Omental fat pad (tissue), 4 donors: ENCODE measurements around the gene COL8A1. TPM values are rescaled to one million over a fixed set of nuclear protein-coding genes. Genes with fewer than 3 reads are reported as not detected.

Experiments used
- ATAC-seq: fragments of 150-250 bp; one replicate; pipeline ENCODE4 v1.9.1; 2016; ENCODE audit warnings: mild to moderate bottlenecking, moderate library complexity; ENCODE audit not compliant: low FRiP score
- DNase-seq: peaks from one replicate; pipeline ENCODE4 v3.0.0-alpha.2; 2019; ENCODE audit warnings: low spot score
- total RNA-seq, 4 donors: library from RNA; depleted of rRNA; stranded (reverse); fragments of >200 nt; gene quantifications; one replicate each; pipeline ENCODE4 v1.1.0, GENCODE V29; 2016
- TF ChIP-seq, protein P1 (sequence below), 3 donors: fragments of 450-650 bp; IDR thresholded peaks; one replicate each; pipeline ENCODE4 v1.5.1; 2016 to 2017; ENCODE audit warnings: antibody characterized with exemption in 3 of 3, mild to moderate bottlenecking in 3 of 3, moderate library complexity in 2 of 3

Gene COL8A1
- total RNA-seq, 4 donors from 2014 or later = 16.7 to 303 (median 151) TPM

DNA sequence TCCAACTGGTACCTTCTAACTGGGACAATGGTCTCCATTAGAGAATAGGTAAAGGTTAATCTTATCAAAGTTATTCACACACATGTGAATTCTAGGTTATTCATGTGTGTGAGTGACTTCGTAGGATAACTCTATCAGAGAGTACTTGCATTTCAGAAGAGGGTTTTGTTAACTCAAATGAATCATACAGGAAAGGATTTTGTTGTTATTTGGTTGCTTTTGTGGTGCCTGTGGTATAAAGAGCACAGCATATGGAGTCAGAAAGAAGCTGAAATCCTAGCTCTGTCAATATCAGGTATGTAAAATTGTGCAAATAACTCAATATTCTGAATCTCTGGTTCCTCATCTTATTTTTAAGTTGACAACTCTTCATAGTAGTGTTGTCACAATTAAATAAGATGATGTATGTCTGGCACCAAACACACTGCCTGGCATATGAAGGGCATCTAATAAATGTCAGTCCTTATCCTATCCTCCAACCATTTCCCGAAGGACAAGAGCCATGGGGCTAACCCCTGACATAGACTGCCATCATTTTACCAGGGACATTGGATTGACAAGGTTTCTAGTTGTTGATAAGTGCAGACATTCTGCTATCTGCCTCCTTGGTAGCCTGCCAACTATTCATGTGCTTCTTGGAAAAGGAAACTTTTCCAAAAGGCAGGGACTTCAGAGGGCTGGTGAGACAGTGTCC lies 130.6 kb downstream of the COL8A1 start:
- ATAC-seq (no peak), DNase-seq (no peak)
- TF ChIP-seq, protein P1, sequence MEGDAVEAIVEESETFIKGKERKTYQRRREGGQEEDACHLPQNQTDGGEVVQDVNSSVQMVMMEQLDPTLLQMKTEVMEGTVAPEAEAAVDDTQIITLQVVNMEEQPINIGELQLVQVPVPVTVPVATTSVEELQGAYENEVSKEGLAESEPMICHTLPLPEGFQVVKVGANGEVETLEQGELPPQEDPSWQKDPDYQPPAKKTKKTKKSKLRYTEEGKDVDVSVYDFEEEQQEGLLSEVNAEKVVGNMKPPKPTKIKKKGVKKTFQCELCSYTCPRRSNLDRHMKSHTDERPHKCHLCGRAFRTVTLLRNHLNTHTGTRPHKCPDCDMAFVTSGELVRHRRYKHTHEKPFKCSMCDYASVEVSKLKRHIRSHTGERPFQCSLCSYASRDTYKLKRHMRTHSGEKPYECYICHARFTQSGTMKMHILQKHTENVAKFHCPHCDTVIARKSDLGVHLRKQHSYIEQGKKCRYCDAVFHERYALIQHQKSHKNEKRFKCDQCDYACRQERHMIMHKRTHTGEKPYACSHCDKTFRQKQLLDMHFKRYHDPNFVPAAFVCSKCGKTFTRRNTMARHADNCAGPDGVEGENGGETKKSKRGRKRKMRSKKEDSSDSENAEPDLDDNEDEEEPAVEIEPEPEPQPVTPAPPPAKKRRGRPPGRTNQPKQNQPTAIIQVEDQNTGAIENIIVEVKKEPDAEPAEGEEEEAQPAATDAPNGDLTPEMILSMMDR (IDR thresholded peaks at IDR 0.05) = no peak

DNA sequence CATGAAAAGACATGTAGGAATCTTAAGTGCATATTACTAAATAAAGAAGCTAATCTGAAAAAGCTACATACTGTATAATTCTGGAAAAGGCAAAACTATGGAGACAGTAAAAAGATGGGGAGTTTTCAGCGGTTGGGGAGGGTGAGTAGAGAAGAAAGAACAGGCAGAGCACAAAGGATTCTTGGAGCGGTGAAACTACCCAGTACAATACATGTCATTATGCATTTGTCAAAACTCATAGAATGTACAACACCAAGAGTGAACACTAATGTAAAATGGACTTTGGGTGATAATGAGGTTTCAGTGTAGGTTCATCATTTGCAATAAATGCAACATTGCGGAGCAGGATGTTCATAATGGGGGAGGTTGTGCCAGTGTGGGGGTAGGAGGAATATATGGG lies 133.8 kb downstream of the COL8A1 start:
- DNase-seq (no peak), ATAC-seq (no peak)
- TF ChIP-seq, protein P1 (IDR thresholded peaks at IDR 0.05) = no peak

DNA sequence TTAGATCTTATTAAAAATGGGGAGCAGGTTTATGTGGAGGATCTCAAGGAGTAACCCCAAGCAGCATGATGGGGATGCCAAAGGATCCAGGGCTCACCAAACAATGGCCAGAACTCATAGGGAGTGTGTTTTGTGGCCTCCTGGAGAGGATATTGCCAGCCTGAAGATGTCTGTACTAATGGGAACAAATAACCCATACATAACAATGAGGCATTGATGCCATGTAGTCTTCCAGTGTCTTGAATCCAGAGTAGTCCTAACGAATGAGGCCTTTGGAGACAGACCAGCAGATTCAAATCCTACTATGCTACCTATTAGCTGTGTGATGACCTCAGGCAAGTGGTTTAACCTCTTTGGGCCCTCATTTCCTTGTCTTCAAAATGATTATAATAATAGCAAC lies 134.3 kb downstream of the COL8A1 start:
- DNase-seq = no peak
- TF ChIP-seq, protein P1 (IDR thresholded peaks at IDR 0.05) = no peak
- no peak for ATAC-seq

DNA sequence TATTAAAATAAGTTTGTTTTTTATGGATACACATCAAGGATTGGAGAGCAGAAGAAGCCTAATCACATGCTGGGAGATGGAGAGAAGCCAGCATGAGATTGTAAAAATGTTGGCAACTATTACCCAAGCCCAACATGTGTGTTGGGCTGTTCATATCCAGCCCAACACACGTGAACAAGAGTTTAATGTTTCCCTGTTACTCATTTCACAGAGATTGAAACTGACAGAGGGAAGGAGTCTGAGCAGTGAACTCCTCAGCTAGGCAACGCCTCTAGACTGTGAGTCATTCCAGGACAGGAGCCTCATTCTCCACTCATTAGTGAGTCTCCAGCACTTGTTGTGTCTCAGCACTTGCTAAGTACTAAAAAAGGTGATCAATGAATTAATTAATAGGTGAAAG lies 136.1 kb downstream of the COL8A1 start:
- ATAC-seq (peak; percentile 59), DNase-seq (no peak)
- TF ChIP-seq, protein P1 (IDR thresholded peaks at IDR 0.05) = no peak

DNA sequence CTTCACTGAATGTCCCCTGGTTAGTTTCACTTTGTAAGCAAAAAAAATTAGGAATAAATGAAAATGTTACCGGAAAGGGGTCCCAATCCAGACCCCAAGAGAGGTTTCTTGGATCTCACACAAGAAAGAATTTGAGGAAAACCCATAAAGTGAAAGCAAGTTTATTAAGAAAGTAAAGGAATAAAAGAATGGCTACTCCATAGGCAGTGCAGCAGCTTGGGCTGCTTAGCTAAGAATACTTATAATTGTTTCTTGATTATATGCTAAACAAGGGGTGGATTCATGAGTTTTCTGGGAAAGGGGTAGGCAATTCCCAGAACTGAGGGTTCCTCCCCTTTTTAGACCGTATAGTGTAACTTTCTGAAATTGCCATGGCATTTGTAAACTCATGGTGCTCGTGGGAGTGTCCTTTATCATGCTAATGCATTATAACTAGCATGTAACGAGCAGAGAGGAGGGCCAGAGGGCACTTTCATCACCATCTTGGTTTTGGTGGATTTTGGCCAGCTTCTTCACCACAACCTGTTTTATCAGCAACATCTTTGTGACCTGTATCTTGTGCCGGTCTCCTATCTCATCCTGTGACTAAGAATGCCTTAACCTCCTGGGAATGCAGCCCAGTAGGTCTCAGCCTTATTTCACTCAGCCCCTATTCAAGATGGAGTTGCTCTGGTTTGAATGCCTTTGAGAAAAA lies 138.3 kb downstream of the COL8A1 start:
- no peak for DNase-seq
- ATAC-seq = no peak
- TF ChIP-seq, protein P1 (IDR thresholded peaks at IDR 0.05) = no peak

DNA sequence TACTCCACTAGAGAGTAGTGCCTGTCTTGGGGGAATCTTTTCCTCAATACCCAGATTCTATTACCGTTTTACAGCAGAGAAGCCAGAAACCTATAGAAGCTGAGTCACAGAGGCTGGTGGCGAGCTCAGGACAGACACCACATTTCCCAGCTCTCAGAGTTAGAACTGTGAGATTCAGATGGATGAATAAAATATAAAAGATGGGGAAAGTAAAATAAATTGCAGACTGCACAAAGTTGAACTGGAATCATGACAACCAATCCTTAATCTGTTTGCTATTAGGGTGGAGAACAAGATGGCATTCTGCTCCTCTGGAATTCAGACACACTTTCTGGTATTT lies 138.8 kb downstream of the COL8A1 start:
- ATAC-seq = no peak
- no peak for DNase-seq
- TF ChIP-seq, protein P1 (IDR thresholded peaks at IDR 0.05) = no peak

DNA sequence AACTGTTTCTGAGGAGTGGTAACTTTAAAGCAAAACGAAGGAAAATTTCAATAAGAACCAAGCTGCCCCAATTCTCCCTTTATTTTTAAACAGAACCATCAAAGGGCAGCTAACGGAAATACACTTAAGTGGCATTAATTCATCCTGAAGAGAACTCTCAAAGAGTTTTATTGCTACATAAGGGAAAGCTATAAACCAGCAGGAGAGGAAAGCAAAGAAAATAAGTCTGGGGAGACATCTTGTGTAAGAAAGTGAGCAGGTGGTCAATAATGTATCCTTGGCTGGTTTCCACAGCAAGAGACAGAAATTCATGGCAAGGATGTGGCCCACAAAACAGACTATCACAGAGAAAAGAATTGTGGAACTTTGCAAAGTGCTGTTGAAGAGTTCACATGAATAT lies 139.3 kb downstream of the COL8A1 start:
- ATAC-seq (no peak), DNase-seq (no peak)
- TF ChIP-seq, protein P1 (IDR thresholded peaks at IDR 0.05) = no peak
